Daoy (cell line): ENCODE results near the gene INPP4A. TPM values are rescaled to one million over a fixed set of nuclear protein-coding genes. Genes with fewer than 3 reads are reported as not detected.
"Not testable (repeated sequence)": the region's sequence is repeated elsewhere in the genome, so short reads cannot be mapped to it uniquely, and the experiment has no call there.

ENCODE experiments used
- DNase-seq: peaks from one replicate; pipeline ENCODE4 v3.0.0-alpha.2; 2015; ENCODE audit warnings: low read depth
- total RNA-seq: library from RNA; depleted of rRNA; stranded (reverse); fragments of >200 nt; shearing (Covaris generic); gene quantifications from 2 replicates; pipeline ENCODE4 v1.2.3, GENCODE V29; 2014

Gene INPP4A
- total RNA-seq, 1 experiment from 2014 or later = 10.1 TPM

DNA sequence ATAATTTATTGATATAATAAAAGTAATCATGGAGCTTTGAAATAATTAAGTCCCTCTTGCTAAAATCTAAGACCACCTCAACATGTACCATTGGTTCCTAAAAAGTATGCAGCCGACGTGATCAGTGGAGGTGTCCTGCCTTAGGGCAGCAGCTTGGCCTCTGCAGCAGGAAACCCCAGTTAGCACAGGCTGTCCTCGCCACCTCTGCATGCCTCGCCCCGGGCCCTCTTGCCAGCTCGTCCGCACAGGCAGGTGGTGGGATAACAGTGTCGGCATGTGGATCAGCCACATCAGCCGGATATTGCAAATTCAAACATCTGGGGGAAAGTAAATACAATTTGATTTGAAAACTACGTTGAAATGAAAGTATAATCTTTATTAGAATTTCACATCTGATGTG is 140.7 kb downstream of the INPP4A start:
- no peak for DNase-seq

DNA sequence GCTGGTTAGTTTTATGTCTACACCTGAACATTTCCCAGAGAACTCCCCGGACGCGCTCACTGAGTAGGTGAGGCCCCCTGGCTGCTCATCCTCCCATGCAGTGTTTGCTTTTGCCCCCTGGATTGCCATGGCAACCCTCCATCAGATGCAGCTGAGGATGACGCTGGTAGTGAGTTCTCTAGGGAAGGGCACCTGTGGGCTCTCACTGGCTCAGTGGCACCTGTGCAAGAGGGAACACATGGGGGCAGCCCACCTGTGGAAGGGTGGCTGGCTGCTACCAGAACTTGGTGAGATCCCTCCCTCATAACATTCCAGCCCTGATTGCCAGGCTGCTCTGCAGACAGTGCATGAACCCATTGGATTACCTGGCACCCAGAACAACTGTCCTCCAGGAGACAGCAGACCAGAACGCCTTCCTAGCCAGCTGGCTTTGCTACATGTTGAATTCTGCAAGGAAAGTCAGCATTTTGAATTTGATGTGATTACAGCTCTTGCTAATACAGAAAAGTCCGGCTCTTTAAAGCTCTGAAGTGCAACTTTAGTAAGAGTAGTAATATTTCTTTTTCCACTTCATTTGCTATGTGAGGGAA is 142.0 kb downstream of the INPP4A start:
- DNase-seq = no peak

DNA sequence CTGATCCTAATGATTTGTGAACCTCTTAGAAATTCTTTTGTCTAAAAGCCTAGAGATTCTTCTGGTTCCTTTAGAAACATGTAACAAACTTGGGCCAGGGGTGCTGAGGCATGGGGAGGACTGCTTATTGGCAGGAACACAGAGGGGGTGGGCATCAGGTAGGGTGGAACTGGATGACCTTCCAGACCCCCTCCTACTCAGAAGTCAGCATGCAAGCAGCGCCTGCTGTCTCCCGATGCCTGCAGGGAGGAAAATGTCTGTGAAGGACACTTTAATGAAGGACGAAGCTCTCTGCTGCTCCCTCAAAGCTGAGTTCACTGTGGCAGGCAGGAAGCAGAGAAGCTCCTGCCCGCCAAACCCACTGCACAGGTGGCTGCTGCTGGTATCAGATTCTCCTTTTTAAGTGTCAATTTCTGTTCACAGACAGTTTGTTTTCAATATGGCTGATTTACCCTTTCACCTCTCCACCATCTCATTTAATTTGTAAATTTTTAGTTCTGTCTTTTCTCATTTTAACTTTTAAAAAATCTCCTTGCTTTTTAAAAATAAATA is 144.3 kb downstream of the INPP4A start:
- DNase-seq = no peak

DNA sequence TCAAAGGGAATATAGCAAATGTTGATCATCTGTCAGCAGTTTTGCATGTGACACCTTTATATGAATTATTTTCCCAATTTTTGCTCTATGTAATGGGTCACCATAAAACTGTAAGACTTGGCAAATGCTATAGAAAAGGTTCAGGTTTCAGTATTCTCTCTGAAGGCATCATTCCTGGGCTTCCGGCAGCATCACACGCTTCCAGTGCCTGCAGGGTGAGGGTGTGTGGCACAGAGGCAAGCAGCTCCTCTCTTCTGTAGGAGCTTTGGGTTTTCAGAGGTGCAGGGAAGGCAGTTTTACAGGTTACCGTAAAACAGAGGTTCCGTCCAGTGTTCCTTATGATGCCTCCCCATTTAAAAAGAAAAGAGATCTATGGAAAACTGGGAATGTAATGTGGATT is 144.8 kb downstream of the INPP4A start:
- DNase-seq = no peak

DNA sequence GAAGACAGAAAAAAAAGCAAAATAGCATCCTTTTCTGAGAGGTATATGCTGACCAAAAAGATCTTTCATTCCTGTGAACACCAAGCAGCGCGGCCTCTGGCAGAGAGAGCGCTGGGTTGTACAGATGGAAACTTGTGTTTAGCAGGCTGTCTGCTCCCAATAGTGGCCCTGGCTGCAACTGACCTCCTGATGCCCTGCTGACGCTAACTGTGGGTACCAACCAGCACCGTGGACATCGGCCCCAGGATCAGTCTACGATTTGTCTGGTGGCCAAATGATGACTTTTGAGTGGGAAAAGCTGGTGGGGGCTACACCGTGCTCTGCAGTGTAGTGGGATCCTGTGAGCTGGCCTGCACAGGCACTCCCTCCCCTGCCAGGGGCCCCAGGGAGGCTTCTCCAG is 147.9 kb downstream of the INPP4A start:
- no peak for DNase-seq

DNA sequence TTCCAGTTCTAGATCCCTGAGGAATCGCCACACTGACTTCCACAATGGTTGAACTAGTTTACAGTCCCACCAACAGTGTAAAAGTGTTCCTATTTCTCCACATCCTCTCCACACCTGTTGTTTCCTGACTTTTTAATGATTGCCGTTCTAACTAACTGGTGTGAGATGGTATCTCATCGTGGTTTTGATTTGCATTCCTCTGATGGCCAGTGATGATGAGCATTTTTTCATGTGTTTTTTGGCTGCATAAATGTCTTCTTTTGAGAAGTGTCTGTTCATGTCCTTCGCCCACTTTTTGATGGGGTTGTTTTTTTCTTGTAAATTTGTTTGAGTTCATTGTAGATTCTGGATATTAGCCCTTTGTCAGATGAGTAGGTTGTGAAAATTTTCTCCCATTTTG is 150.0 kb downstream of the INPP4A start:
- not testable (repeated sequence) for DNase-seq

DNA sequence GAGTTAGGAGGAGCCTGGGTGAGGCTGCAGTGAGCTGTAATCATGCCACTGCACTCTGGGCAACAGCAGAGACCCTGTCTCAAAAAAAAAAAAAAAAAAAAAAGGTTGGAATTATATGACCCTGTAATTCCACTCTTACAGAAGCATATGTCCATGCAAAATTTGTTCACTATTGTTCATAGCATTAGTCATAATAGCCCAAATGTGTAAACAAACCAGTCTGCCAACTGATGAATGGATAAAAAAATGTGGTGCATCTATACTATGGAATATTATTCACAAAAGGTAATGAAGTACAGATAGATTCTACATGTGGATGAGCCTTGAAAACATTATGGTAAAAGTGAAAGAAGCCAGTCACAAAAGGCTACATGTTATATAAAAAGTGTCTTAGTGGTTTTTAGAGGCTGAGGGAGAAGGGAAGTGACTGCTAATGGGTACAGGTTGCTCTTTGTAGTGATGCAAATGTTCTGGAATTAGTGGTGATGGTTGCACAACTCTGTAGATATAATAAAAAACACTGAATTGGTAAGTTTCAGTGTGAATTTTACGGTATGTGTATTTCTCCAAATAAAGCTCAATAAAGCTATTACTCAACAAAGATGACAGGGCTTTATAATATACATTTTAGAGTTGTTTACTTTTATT is 154.2 kb downstream of the INPP4A start:
- DNase-seq = no peak

DNA sequence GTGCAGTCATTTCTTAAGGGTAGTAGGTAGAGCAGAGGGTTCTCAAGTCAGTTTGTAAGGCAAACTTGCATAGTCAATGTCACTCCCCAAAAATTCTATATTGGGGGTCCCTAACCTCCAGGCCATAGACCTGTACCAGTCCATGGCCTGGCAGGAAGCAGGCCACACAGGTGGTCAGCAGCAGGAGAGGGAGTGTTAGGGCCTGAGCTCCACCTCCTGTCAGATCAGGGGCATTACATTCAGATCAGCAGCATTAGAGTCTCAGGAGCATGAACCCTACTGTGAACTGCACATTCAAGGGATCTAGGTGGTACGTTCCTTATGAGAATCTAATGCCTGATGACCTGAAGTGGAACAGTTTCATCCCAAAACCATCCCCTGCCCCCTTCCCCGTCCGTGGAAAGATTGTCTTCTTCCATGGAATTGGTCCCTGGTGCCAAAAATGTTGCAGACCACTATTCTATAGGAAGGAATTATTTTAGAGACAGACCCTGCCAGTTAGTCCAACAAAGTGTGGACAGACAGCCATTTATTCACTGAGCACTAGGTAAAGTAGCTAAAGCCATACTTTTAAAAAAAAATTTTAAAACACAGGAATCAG is 157.0 kb downstream of the INPP4A start:
- peak; percentile 25 for DNase-seq

DNA sequence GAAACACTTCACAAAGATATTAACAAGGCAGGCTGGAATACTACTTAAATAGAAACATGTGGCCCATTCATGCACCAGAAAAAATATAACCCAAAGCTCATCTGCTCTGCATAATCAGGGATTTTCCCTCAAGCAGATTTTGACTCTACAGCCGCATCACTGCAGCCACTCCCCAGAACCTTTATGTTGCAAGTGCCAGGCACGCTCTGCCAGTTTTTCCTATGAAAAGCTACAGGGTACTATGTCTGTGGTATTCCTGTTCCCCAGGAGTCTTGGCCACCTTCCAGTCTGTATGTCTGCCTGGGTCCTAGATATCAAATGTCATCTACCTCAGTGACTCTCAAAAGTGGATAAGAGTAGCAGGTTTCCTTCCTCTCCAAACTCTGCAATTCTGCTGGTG is 159.9 kb downstream of the INPP4A start:
- DNase-seq = no peak

DNA sequence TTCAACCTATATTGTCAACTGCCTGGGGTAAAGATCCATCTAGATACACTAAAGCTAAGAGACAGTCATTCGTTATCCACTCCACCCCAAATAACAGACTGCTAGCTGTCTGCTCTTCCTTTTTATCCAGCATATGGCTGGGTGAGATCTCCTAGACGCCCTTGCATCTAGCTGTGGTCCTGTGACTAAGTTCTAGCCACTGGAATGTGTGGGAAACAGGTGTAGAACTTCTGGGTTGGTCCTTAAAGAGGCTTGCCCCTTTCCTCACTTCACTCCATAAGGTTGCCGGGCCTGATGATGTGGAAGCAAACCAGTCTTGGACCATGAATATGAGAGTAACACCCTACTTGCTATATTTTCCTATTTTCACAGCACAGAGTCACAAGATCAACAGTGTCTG is 160.4 kb downstream of the INPP4A start:
- no peak for DNase-seq

DNA sequence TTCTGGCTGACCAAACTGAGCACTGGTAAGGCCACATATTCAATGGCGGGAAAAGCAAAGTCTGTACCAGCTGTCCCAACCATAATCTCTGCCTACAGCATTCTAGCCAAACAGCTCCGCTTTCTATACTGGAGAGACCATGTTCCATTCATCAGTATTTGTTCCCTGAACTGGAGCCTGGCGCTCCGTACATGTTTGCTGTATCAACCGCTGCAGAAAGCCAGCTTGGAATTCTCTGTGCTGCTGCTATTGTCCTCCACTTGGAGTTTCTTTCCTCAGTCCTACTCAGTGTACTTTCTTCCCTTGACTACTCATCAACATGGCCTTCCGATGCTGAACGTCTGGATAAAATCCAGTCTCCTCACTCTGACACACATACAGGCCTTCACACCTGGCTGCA is 161.8 kb downstream of the INPP4A start:
- DNase-seq = no peak

DNA sequence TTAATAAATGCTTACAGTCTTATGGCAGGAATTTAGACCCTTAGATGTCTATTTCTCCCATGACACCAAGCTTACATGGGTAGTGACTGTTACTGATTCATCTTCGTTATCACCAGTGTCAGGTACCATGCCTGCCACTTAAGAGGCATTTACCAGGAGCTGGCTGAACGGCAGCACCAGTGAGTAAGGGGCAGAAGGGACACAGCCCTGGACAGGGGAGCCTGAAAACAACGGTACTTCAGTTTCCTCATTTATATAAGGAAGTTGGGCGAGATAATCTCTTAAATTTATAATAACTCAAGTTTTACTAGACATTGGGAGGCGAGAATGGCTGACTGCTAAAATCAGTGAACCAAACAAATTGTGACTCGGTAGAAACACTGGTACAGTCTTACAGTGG is 162.4 kb downstream of the INPP4A start:
- no peak for DNase-seq

DNA sequence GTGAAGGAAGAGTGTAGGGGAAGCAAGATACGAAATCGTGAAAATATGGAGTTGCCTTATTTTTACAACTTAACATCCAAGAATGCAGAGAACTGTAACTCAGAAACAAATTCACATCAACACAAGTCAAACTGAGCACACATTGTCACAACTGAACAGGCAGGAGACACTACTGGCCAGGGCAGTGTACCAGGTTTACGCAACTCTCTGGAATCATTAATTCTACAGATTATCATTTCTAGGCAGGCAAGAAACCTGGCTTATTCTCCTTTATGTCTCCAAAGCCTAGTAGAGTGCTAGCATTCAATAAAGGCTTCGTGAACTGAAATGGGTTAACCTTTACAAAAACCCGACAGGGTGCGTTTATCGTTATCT is 163.1 kb downstream of the INPP4A start:
- DNase-seq = no peak

DNA sequence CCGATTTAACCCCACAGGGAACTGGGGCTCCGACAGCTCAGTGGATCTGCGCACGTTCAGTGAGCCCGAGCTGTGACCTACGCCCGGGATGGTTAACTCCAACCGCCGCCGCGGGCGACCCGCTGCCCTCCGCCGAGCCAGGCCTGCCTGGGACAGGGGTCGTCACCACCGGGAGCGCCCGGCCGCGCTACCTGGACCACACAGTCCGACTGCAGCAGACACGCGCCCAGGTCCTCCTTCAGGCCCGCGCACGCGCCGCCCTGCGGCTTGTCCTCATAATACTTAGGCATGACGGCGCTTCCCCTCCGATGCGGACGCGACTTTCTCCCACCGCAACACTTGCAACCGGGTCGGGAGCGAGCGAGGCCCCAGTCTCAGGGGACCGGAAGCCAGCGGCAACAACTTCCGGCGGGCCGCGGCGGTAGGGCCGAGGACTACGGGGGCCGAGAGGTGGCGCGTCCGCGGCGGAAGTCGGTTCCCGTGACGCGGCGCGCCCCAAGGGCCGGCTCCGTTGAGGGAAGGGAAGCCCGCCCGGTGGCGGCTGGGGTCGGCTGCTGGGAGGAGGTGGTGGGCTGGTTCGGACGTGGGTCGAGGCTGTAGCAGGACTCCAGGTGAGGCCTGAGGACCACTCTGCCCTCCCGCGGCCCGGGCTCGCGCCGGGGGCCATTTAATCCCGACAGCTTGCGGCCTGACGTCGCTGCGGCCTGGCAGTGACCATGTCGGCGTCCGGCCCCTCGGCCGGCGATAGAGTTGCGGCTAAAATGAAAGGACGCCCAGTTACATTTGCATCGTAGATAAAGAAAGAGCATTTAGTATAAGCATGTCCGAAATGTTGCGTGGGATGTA is 163.7 kb downstream of the INPP4A start, which contains the start of the genes COA5 and UNC50:
Gene COA5, minus strand, starts transcription at position 397 of the 846 bp plus-strand sequence. Its CDS starts 107 bp downstream, at position 290.
Gene UNC50, plus strand, starts transcription at position 474 of the 846 bp plus-strand sequence. CDS start 1,171 bp downstream, outside the sequence.
- DNase-seq = peak; percentile 94

DNA sequence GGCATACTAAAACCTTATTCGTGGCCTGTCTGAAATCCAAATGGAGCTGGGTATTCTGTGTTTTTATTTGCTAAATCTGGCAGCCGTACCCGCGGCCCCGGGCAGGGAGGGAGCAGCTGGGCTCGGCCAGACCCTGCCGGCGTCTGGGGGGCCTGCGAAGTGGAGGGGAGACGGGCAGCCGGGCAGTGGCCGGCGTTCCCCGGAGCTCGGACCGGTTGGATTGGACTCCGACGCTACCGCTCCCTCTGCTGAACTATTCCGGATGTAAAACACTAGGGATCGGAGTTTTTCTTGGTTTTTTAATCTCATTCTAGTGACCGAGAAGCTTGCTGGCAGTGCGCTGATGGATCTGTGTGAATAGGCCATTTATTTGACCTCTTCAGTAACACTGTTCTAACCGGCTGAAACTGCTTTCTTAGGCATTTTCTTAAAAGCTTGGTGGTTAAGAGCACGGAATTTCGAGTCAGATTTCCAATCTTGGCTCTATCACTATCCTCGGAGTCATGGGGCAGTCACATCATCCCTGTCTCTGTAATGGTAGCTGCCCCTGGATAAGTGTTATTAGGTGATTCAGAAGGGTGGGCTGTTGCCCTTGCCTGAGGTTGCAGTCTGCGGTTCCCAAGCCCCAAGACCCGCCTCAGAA is 164.4 kb downstream of the INPP4A start:
- DNase-seq = peak; percentile 35

DNA sequence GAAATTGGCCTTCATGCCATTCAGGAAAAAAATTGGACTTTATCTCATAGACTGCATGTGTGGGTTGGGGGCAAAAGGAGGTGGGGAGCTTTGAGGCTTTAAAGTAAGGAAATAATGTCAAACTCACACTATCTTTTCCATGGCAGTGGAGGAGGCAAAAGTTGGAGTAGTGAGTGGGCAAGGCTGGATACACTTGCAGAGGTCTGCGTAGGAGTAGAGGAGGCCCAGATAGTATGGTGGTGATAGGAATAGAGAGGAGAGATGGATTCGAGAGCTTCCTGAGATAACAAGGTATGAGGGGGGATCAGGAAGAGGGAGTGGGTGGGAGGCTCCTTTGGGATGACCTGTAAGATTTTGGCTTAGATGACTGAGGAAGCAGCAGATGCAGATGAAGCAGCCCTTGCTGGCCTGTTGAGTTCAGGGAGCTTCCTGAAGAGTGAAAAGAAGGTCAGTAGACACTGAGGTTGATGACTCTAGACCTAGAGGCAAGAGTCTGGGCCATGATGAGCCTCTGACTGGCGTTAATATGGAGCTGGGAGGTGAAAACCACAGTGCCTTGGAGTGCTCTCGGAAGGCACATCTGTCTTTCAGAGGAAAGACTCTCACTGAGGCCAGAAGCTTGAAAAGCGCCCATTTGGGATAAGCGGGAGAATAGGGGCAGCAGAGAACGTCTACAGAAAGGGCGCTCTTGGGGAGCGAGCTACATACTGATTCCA is 169.5 kb downstream of the INPP4A start:
- no peak for DNase-seq

DNA sequence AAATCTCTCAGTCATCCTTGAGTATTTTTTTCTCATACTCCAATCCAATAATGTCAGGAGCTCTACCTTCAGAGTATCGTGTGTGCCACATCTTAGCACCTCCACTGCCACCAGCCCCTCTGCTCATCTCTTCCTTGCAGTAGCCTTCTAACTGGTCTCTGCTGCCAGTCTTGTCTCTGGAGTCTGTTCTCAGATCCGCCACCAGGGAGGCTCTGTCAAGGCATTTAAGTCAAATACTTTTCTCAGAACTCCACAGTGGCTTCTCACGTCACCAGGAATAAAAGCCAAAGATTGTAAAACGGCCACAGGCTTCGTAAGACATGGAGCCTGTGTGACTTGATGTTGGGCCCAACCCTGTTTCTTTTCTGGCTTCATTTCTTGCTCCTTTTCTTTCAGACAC is 170.8 kb downstream of the INPP4A start:
- DNase-seq = no peak

DNA sequence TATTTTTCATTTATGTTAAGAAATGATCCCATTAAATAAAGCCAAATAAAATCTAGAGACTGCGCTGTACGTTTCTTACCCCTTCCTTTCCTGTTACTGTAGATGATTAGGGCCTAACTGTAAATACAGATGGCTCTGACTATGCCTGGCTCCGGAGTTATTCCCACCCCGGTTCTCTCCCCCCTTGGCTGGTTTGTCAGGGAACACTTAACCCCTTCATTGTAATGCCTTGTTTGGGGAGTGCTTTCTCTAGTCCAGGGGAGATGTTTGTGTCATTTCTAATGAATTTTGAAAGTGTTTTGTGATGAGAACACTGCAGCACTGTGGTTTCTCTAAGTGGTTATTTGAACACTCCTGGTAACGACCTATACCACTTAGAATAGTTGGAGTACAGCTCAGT is 172.5 kb downstream of the INPP4A start:
- no peak for DNase-seq

DNA sequence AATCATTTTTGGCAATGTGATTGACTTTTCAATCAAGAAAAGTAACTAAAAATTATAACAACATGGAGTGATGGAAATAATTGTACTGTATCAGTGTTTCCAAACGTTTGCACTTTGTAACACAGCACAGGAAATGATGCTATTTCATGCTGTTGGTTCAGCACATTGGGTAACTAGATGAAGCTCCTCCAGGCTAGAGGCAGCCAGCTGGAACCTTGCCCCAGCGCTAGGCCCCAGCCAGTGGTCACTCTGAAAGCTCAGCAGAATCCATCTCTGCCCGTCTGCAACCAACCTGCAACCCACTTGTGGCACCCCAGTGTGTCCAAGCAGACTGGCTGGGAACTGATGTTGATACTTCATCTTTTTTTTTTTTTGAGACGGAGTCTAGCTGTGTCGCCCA is 179.0 kb downstream of the INPP4A start:
- no peak for DNase-seq

DNA sequence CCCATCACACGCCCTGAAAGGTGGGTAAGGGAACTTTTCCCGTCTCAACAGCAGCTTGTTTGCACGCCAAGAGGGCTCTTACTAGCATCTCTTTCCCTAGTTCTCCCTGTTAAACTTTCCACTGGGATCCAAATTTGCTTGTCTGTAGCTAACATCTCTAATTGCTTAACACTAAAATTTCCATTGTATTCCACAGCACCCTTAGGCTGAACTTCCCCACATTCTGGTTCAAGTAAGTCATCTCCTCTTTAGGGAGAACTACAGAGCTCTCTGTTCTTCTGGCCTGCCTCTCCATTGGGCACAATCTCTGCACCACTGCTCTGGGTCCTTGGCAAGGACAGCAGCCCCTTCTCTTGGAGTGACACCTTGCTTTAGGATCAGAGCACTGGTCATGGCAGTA is 187.7 kb downstream of the INPP4A start:
- no peak for DNase-seq
